RWPE1 (cell line): ENCODE measurements around the gene OBP2A.
A peak's percentile ranks its signal among the peaks of the same experiment; 100 is the strongest.
"Not testable (repeated sequence)": the region's sequence is repeated elsewhere in the genome, so short reads cannot be mapped to it uniquely, and the experiment has no call there.

Experiments
- CTCF ChIA-PET: fragments of 350-600 bp; sonication (Branson Sonifier 250); formaldehyde crosslinking; extraction: SDS; loops from one replicate; lab custom pipeline; 2021; lab: Yijun Ruan, JAX
- POLR2A ChIA-PET: fragments of 400-600 bp; formaldehyde crosslinking; extraction: SDS; loops from one replicate; lab custom pipeline; 2020; ENCODE audit warnings: antibody characterized with exemption; ENCODE audit not compliant: low non-redundant PET; lab: Yijun Ruan, JAX
- DNase-seq: peaks from one replicate; pipeline ENCODE4 v3.0.0; 2012; ENCODE audit warnings: low spot score
- H3K27ac ChIP-seq: fragments of 450-650 bp; 2 replicates; pipeline ENCODE4 v1.5.1; 2017
- TF ChIP-seq, protein P1 (sequence below): fragments of 450-650 bp; conservative IDR thresholded peaks from 2 replicates; pipeline ENCODE4 v1.5.1; 2017; ENCODE audit warnings: low read depth, mild to moderate bottlenecking

Gene OBP2A, protein sequence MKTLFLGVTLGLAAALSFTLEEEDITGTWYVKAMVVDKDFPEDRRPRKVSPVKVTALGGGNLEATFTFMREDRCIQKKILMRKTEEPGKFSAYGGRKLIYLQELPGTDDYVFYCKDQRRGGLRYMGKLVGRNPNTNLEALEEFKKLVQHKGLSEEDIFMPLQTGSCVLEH

DNA sequence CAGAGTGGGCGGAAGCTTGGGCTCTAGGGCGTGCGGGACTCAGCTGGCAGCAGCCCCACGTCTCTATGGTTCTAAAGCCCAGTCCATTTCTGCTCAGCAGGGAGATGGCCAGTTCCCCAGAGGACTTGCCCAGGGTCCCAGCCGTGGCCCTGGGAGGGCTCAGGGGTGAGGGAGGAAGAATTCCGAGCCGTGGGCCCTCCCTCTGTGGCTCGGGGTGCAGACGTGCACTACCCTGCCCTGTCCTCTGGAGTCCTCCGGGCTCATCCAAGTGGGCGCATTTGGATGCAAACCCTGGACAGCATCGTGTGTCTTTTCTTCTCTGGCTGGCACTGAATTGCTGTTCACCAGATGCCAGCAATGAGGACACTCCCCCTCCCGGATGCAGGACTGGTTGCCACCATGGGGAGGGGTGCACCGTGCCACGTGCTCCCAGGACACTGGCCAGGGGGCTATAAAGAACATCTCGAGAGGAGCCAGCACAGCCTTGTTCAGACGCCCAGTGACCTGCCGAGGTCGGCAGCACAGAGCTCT lies at the start of gene OBP2A:
Gene OBP2A, plus strand, starts transcription at position 481 of the 531 bp plus-strand sequence. CDS start 55 bp downstream, outside the sequence.
- DNase-seq, H3K27ac ChIP-seq, CTCF ChIA-PET, POLR2A ChIA-PET: not testable (repeated sequence)

DNA sequence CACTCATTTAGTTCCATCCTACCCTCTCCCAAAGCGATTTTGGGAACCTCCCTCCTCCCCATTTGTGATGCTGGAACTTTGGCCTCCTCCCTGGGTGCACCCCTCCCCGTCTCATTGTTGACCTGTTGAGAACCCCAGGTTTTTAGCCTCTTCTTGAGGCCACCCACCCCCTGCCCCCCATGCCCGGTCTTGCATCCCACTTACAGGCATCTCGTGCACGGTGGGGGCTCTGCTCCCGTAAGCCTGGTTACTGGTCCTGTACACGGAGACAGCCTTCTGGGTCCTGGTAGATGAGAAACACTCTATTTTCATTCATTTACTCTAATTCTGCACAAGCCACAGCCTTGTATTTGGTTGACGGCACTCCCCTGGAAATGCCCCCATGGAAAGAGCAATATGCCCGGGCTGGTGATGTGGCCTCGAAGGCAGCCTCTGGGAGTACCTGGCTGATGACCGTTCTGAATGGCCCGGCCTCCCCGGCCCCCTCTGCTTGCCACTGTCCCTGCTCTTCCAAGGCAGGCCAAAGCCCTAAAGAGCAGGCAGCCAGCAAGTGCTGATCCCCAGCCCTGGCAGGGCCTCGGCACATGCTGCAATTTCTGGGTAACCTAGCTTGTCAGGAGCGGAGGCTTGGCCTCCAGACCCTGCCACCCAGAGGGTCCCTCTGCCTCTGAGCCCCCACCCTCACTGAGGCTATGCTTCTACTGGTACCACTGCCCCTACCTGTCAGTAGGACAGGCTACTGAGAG lies 47.4 kb upstream of the OBP2A start:
- ChIA-PET CTCF (interaction anchor here (0.6 to 0.8 kb wide), 2 partner anchors 11 to 176 kb away, joined by 3 to 5 read pairs; no protein-coding TSS in a partner anchor), POLR2A (no interaction called here)

DNA sequence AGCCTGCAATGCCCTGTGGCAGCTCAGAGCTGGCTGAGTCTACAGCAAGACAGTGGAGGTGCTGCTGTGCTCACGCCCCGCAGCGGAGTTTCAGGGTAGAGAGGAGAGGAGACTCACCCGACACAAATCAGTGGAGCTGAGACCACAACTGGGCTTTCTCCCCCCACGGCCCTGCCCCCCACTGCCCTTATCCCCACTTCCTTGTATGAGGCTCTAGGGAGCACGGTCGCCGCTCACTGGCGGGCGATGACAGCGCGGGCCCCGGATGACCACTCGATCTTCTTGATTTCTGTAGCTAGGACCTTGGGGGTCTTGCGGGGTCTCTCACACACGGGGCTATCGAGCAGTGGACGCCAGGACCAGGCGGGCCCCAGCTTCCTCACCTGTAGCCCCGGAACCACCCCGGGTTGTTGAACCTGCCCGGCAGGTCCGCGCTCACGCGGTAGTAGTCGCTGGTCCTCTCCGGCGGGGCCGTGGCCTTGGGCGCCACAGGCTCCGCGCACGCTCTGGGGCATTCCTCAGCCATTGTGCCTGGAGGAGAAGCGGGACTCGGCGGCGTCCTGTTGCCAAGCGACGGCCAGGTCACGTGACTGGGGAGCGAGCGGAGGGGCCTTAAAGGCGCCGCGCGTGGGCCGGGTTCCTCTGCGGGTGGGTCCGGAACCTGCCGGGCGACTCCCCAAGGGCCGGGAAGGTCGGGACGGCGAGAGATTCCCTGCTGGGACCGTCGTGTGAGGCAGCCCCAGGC lies 46.4 kb upstream of the OBP2A start:
- POLR2A ChIA-PET: no interaction called here
- peak; percentile 89 for DNase-seq
- TF ChIP-seq, protein P1, sequence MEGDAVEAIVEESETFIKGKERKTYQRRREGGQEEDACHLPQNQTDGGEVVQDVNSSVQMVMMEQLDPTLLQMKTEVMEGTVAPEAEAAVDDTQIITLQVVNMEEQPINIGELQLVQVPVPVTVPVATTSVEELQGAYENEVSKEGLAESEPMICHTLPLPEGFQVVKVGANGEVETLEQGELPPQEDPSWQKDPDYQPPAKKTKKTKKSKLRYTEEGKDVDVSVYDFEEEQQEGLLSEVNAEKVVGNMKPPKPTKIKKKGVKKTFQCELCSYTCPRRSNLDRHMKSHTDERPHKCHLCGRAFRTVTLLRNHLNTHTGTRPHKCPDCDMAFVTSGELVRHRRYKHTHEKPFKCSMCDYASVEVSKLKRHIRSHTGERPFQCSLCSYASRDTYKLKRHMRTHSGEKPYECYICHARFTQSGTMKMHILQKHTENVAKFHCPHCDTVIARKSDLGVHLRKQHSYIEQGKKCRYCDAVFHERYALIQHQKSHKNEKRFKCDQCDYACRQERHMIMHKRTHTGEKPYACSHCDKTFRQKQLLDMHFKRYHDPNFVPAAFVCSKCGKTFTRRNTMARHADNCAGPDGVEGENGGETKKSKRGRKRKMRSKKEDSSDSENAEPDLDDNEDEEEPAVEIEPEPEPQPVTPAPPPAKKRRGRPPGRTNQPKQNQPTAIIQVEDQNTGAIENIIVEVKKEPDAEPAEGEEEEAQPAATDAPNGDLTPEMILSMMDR: no peak
- peak overlapping the region; percentile 76 for H3K27ac ChIP-seq
- CTCF ChIA-PET: interaction anchor here (0.6 to 1.3 kb wide), 11 partner anchors 12 to 202 kb away, joined by 3 to 7 read pairs (median 3); no protein-coding TSS in a partner anchor

More for the DNA sequence above, 47.4 kb upstream of the OBP2A start:
- no peak for DNase-seq
- H3K27ac ChIP-seq: peak overlapping the region; percentile 76; the same call in 1 of the 2 replicates
- TF ChIP-seq, protein P1: no peak

DNA sequence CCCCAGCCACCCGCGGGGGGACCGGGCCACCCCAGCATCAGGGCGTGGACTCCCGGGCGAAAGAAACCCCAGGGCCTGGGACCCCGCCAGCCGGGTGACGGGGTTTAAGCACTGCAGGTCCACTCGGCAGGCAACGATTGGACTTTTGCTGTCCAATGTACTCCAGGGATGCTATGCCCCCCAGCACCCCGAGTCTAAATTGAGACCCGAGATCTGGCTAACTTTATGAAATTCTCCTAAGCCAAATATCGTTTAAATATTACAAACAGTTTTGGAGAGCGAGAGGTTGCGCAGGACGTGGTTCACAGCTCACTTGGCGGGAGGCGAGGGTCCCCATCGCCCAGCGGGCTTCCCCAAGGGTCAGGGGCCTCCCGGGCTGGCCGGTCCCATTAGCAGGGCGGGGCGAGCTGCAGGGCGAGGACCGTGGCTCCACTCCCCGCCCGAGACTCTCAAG lies 45.8 kb upstream of the OBP2A start:
- ChIA-PET POLR2A (no interaction called here), CTCF (interaction anchor here (0.6 to 1.3 kb wide), 7 partner anchors 17 to 97 kb away, joined by 3 to 7 read pairs (median 3); no protein-coding TSS in a partner anchor)
- TF ChIP-seq, protein P1: no peak
- H3K27ac ChIP-seq: peak overlapping the region; percentile 76
- peak; percentile 34 for DNase-seq

DNA sequence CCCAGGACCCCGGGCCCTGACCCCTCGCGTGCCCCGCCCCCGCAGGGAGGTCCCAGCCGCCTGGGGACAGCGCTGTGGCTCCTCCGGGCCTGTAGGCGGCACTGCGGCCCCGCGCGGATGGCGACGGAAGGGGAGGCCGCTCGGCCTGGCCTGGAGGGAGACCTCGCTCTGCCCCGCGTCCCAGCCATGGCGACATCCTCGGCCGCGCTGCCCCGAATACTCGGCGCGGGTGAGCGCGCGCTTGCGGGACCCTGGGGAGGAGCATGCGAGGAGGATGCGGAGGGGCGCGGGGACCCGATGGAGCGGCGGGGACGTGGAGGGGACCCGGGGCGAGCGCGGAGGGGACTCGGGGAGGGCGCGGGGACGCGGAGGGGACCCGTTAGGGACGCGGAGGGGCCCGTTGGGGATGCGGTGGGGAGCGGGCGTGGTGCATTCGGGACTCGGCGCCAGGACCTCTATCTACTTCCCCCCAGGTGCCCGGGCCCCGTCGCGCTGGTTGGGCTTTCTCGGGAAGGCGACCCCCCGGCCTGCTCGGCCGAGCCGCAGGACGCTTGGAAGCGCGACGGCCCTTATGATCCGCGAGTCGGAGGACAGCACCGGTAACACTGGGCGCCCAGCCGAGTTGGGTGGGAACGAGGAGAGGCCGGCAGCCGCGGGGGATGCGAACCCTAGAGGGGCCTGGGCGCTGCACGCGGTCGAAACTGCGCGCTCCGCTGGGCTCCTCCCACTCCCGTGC lies 45.2 kb upstream of the OBP2A start, which contains the start of gene MRPS2:
Gene MRPS2, plus strand, starts transcription at position 158 of the 736 bp plus-strand sequence. Its CDS starts 29 bp downstream, at position 187.
- TF ChIP-seq, protein P1: peak; percentile 100
- POLR2A ChIA-PET: no interaction called here
- peak; percentile 96 for DNase-seq
- H3K27ac ChIP-seq: peak within 1 kb of the TSS; percentile 76
- CTCF ChIA-PET: interaction anchor here (0.6 to 1.3 kb wide), 5 partner anchors 17 to 96 kb away, joined by 3 to 6 read pairs (median 3); no protein-coding TSS in a partner anchor
